Nephron progenitor cell (in vitro differentiated cells): Measurements from ENCODE around the gene PGGHG.

ENCODE experiments used
- DNase-seq: peaks from one replicate; pipeline ENCODE4 v3.0.0; 2021
- H3K27ac Mint-ChIP-seq: 2 replicates; pipeline ENCODE4 v1.8.0; 2021; ENCODE audit warnings: mild to moderate bottlenecking, moderate library complexity, mixed read lengths
- H3K27me3 Mint-ChIP-seq: 2 replicates; pipeline ENCODE4 v1.8.0; 2021; ENCODE audit warnings: mild to moderate bottlenecking, low read depth, mixed read lengths; ENCODE audit not compliant: poor library complexity
- H3K36me3 Mint-ChIP-seq: 2 replicates; pipeline ENCODE4 v1.8.0; 2021; ENCODE audit warnings: low read depth, mixed read lengths
- H3K4me1 Mint-ChIP-seq: 2 replicates; pipeline ENCODE4 v1.8.0; 2021; ENCODE audit warnings: mixed read lengths
- H3K4me3 Mint-ChIP-seq: 2 replicates; pipeline ENCODE4 v1.8.0; 2021; ENCODE audit warnings: mild to moderate bottlenecking, moderate library complexity, mixed read lengths
- H3K9me3 Mint-ChIP-seq: 2 replicates; pipeline ENCODE4 v1.8.0; 2021; ENCODE audit warnings: mild to moderate bottlenecking, moderate library complexity, mixed read lengths
- TF ChIP-seq, protein P1 (sequence below): fragments of 200-600 bp; sonication (generic); IDR thresholded peaks from 2 replicates; pipeline ENCODE4 v1.5.0; 2021; ENCODE audit warnings: antibody characterized with exemption

PGGHG gene

DNA sequence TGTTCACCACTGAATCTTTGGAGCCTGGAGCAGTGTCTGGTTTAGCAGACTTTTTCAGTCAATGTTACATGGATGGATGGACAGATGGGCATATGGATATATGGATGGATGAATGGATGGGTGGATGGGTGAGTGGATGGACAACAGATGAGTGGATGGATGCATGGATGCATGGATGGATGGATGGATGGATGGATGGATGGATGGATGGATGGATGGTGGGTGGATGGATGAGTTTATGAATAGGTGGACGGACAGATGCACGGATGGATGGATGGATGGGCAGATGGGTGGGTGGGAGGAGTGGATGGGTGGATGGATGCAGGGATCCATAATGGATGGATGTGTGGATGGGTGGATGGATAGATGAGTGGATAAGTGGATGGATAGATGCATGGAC lies 33.1 kb upstream of the PGGHG start:
- Mint-ChIP-seq H3K36me3 (peaks cover 26% of the 10 kb centered on the region), H3K9me3 (peaks cover 4% of the 10 kb centered on the region), H3K4me3 (no peak overlapping the region), H3K27me3 (peaks cover 15% of the 10 kb centered on the region), H3K4me1 (peaks cover 9% of the 10 kb centered on the region), H3K27ac (no peak overlapping the region)
- no peak for DNase-seq
- TF ChIP-seq, protein P1, sequence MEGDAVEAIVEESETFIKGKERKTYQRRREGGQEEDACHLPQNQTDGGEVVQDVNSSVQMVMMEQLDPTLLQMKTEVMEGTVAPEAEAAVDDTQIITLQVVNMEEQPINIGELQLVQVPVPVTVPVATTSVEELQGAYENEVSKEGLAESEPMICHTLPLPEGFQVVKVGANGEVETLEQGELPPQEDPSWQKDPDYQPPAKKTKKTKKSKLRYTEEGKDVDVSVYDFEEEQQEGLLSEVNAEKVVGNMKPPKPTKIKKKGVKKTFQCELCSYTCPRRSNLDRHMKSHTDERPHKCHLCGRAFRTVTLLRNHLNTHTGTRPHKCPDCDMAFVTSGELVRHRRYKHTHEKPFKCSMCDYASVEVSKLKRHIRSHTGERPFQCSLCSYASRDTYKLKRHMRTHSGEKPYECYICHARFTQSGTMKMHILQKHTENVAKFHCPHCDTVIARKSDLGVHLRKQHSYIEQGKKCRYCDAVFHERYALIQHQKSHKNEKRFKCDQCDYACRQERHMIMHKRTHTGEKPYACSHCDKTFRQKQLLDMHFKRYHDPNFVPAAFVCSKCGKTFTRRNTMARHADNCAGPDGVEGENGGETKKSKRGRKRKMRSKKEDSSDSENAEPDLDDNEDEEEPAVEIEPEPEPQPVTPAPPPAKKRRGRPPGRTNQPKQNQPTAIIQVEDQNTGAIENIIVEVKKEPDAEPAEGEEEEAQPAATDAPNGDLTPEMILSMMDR: no peak

DNA sequence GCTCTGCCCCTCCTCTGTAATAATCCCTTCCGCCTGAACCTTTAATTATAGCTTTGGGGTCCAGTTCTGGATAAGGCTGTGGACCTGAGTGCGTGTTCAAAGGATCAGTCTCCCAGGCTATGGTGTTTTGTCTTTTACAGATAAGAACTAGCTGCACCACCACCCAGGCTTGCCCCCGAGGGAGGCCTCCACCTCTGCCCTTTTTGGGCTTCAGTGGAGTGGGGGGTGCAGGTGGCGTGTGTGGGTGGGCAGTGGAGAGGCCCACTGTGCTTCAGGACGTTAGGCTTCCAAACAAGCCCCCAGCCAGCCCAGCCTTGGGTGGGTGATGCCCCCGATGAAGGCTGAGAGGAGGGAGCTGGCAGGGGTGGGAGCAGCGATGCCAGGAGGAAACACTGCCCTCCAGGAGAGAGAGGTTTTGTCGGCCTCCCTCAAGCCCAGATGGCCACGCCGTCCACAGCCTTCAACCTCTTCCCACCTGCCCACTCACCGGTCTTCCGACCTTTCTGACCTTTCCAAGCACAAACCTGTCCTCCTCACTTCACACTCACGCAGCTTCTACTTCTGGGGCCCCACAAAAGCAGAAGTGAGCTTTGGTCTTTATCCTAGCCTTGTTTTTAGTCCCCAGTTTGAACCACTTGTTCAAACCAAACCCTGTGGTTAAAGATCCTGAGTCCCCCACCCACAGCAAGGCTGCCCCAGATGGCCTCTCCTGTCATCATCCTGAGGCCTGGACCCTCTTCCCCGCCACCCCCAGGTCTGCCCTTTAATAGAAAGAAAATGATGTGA lies 31.8 kb upstream of the PGGHG start:
- Mint-ChIP-seq H3K4me3 (no peak overlapping the region), H3K27me3 (peaks cover 17% of the 10 kb centered on the region), H3K27ac (peak overlapping the region; percentile 24), H3K4me1 (peaks cover 5% of the 10 kb centered on the region), H3K9me3 (peaks cover 17% of the 10 kb centered on the region), H3K36me3 (peaks cover 18% of the 10 kb centered on the region)
- DNase-seq: no peak
- TF ChIP-seq, protein P1: no peak

DNA sequence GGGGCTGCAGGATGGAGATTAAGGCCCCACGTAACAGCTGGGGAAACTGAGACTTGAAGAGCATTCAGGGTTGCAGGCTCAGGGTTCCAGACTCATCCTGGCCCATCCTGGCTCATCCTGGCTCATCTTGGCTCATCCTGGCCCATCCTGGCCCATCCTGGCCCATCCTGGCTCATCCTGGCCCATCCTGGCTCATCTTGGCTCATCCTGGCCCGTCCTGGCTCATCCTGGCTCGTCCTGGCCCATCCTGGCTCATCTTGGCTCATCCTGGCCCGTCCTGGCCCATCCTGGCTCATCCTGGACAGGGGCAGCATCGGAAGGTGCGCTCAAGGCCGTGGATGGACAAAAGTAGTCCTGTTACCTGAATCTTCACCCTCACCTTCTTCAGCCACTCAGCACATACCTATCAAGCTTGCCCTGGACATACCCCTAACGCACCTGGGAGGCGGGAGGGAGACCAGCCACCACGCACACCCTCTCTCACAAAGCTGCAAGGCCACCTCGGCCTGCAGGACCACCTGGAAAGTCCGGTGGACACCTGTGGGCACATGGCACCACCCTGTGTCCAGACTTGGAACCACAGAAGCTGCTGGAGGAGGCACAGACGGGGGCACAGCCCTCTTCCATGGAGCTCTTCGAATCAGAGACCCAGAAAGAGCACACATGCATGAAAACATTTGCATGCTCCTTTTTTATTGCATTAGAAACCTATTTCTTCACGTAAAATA lies 31.0 kb upstream of the PGGHG start:
- Mint-ChIP-seq H3K9me3 (peaks cover 20% of the 10 kb centered on the region), H3K27me3 (peaks cover 15% of the 10 kb centered on the region), H3K36me3 (peaks cover 10% of the 10 kb centered on the region), H3K27ac (peak overlapping the region; percentile 42), H3K4me1 (peaks cover 5% of the 10 kb centered on the region), H3K4me3 (no peak overlapping the region)
- no peak for DNase-seq
- TF ChIP-seq, protein P1: no peak

DNA sequence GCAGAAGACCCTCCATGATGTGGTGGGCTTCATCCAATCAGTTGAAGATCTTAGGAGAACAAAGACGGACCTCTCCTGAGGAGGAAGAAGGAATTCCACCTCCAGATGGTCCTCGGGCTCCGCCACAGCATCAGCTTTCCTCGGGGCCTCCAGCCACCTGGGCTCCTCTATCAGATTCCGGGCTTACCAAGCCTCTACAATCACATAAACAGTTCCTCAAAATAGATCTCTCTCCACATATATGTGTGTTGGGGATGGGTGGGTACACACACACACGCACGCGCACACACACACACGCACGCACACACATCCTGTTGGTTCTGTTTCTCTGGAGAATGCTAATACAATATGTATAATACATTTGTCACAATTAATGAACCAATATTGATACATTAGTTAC lies 29.5 kb upstream of the PGGHG start:
- peaks cover 27% of the 10 kb centered on the region for H3K9me3 Mint-ChIP-seq
- TF ChIP-seq, protein P1: no peak
- no peak for DNase-seq
- peaks cover 15% of the 10 kb centered on the region for H3K27me3 Mint-ChIP-seq
- peaks cover 5% of the 10 kb centered on the region for H3K4me1 Mint-ChIP-seq
- no peak overlapping the region for H3K27ac Mint-ChIP-seq
- no peak overlapping the region for H3K4me3 Mint-ChIP-seq
- H3K36me3 Mint-ChIP-seq: no peaks in the 10 kb centered on the region

DNA sequence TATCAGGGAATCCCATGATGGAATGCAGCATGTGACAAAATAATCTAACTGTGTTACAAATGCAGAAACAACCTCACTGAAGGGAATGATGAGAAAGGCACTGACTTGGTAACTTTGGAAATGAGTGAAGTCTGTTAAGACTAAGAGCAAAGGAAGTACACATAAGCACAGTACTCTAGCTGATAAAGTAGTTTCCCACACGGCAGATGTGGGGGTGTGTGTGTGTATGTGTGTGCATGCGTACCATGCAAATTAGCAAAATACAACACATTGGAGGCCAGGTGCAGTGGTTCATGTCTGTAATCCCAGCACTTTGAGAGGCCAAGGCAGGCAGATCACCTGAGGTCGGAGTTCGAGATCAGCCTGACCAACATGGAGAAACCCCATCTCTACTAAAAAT lies 27.3 kb upstream of the PGGHG start:
- peaks cover 5% of the 10 kb centered on the region for H3K4me1 Mint-ChIP-seq
- H3K36me3 Mint-ChIP-seq: no peaks in the 10 kb centered on the region
- H3K4me3 Mint-ChIP-seq: no peak overlapping the region
- no peak for DNase-seq
- H3K27ac Mint-ChIP-seq: no peak overlapping the region
- TF ChIP-seq, protein P1: no peak
- H3K27me3 Mint-ChIP-seq: peaks cover 15% of the 10 kb centered on the region
- peaks cover 40% of the 10 kb centered on the region for H3K9me3 Mint-ChIP-seq
